Measurements from ENCODE around the gene LRRC28.

The LRRC28 gene

GRCh38 chr15:99249270-99249841 lies 1.9 kb upstream of the LRRC28 start, which contains the start of gene TTC23:
TSS of gene TTC23 (minus strand) at chr15:99249581. CDS start at chr15:99228712, 20,869 bp downstream.
- no peak for DNase-seq (ENCODE audit: low spot score)

- no peak for DNase-seq (ENCODE audit: low spot score)
Observed at GRCh38 chr15:99250001-99250400, 1.3 kb upstream of the LRRC28 start.

GRCh38 chr15:99250494-99250856 lies 806 bp upstream of the LRRC28 start:
- DNase-seq (ENCODE audit: low spot score), result no peak

GRCh38 chr15:99252326-99252725 lies 1.0 kb downstream of the LRRC28 start:
- peak; percentile 4 for DNase-seq (ENCODE audit: low spot score)

- no peak for DNase-seq (ENCODE audit: low spot score)
Observed at GRCh38 chr15:99253381-99254090, 2.3 kb downstream of the LRRC28 start.

GRCh38 chr15:99257107-99257750 lies 5.9 kb downstream of the LRRC28 start:
- DNase-seq (ENCODE audit: low spot score), result no peak

- DNase-seq (ENCODE audit: low spot score), result no peak
Observed at GRCh38 chr15:99264125-99264524, 12.8 kb downstream of the LRRC28 start.

GRCh38 chr15:99265541-99266070 lies 14.3 kb downstream of the LRRC28 start:
- DNase-seq (ENCODE audit: low spot score), result no peak

DNA sequence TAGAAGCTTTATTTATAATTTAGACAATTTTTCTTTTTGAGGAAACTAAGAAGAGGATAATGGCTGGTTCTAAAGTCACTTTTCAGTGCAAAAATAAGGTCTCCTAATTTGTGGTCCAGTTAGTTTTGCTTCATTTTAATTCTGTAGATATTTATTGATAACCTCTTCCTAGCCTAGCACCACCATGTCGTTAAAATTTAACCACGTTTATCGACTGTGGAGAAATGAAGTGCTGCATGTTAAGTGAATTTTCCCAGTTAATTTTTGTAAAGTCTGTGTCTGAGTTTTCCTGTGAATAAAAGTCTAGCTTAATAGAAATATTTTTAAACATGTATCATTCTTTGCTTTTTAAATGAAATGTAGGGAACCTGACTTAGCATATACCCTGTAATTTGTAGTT lies 16.7 kb downstream of the LRRC28 start:
- no peak for DNase-seq (ENCODE audit: low spot score)

DNA sequence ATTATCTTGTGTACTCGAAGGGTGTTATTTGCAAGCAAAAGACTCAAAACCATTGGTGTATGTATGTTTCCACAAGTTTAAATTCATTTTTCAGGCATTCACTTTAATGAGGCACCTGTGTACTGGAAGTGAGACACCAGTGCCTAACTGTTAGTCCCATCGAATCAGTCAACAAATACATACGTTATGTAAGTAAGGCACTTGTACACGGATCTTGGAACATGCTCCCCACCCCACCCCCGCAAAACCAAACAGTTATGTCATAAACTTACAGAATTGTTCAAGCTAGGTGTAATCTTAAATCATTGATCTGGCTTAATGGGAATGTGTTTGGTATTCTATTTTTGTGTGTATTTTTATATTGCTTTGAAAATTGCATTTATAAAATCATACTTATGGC lies 17.1 kb downstream of the LRRC28 start:
- no peak for DNase-seq (ENCODE audit: low spot score)

- no peak for DNase-seq (ENCODE audit: low spot score)
Observed at GRCh38 chr15:99273801-99274200, 22.5 kb downstream of the LRRC28 start.

DNA sequence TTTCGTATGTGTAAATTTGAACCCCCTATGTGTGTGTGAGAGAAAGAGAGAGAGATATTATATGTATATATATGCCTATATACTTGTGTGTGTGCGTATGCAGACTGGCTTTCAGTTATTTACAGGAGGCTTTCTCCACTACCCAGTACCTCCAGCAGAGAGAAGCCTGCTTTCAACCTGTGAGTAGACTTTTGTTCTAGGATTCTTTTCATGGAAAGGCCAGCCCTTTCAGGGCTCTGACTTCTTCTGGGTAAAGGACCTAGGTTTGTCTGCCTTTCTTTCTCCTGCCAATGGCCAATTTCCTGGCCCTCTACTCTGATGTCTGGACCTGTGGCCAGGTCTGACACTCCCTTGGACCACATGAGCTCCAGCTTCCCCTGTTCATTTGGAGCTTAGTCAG lies 23.8 kb downstream of the LRRC28 start:
- no peak for DNase-seq (ENCODE audit: low spot score)

GRCh38 chr15:99275525-99276128 lies 24.3 kb downstream of the LRRC28 start:
- DNase-seq (ENCODE audit: low spot score), result no peak

DNA sequence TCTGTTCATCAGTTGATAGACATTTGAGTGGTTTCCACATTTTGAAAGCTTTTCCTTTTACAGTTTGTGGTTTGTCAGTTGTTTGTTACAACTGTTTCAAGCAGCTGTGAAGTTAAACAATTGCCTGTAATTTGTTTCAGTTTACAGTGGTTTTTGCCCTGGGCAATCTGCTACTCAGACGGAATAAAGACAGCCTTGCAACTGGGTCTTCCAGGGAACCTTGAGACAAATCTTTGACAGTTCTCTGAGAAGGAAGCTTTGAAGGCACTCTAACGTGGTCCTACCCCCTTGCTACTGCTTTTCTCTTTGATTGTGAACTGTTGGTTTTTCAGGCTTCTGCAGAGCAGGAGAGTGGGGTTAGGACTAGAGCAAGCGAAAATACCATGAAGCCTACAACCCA lies 28.0 kb downstream of the LRRC28 start:
- no peak for DNase-seq (ENCODE audit: low spot score)

- DNase-seq (ENCODE audit: low spot score), result no peak
Observed at GRCh38 chr15:99279827-99280226, 28.5 kb downstream of the LRRC28 start.

- DNase-seq (ENCODE audit: low spot score), result no peak
Observed at GRCh38 chr15:99282121-99282520, 30.8 kb downstream of the LRRC28 start.

GRCh38 chr15:99282586-99282985 lies 31.3 kb downstream of the LRRC28 start:
- no peak for DNase-seq (ENCODE audit: low spot score)

DNA sequence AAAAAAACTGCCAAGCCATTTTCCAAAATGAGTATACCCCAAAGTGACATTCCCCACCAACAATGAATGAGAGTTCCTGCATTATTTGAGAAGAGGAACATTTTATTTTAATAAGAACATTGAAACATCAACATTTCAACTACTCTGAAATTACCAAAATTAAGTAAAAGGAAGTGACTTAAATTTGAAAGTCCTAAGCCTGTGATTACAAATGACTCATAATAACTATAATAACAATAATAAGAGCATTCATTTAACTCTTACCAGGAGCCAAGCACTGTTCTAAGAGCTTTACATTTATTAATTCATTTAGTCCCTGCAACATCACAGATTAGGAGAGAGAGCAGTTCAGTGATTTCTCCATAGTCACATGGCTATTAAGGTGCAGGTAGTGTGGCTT lies 32.4 kb downstream of the LRRC28 start:
- no peak for DNase-seq (ENCODE audit: low spot score)

- DNase-seq (ENCODE audit: low spot score), result no peak
Observed at GRCh38 chr15:99291643-99292042, 40.4 kb downstream of the LRRC28 start.

- DNase-seq (ENCODE audit: low spot score), result no peak
Observed at GRCh38 chr15:99295840-99296239, 44.6 kb downstream of the LRRC28 start.

DNA sequence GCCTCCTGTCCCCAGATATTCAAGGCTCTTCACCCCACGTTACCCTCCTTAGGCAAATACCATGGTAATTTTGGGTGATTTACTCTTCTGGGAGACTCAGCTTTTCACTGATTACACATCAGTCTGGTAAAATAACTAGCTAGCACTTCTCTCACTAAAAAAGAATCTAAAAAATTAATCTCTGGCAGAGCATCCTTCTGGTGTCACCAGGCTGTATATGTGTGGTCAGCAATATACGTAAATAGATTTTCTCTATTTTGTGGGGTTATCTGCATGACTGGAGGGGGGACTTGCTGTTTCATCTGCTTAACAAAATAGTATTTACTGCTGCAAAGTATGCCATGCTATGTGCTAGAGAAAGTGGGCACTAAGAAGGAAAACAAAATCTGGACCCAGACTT lies 45.1 kb downstream of the LRRC28 start:
- DNase-seq (ENCODE audit: low spot score), result no peak

GRCh38 chr15:99303907-99304306 lies 52.6 kb downstream of the LRRC28 start:
- no peak for DNase-seq (ENCODE audit: low spot score)
